GM23338 (cell line): ENCODE measurements around the gene LCN10.

Source experiments
- CREB1 ChIP-seq: fragments of 250-450 bp; sonication (Bioruptor Pico); IDR thresholded peaks from 2 replicates; pipeline ENCODE4 v1.5.0; 2020; ENCODE audit warnings: low read depth, mild to moderate bottlenecking, moderate library complexity
- CTCF ChIP-seq, 2 experiments: fragments of 200-600 bp in 1 of 2; sonication (generic) in 1 of 2; conservative IDR thresholded peaks; 2 replicates each; pipeline versions ENCODE4 v1.5.1 to v1.6.1; 2016 to 2017; ENCODE audit warnings: antibody characterized with exemption in 2 of 2, low read depth in 2 of 2, mild to moderate bottlenecking in 2 of 2, moderate library complexity in 1 of 2
- ETS1 ChIP-seq: IDR thresholded peaks from 2 replicates; pipeline ENCODE4 v1.6.1; 2016; ENCODE audit warnings: antibody characterized with exemption
- EZH2 ChIP-seq: fragments of 200-600 bp; sonication (generic); IDR thresholded peaks from one replicate; pipeline ENCODE4 v1.8.0; 2017; ENCODE audit warnings: antibody characterized with exemption, mild to moderate bottlenecking, low read depth; ENCODE audit not compliant: unreplicated experiment
- EZH2phosphoT487 ChIP-seq: fragments of 200-600 bp; sonication (generic); IDR thresholded peaks from one replicate; pipeline ENCODE4 v1.8.1; 2018; ENCODE audit warnings: antibody characterized with exemption; ENCODE audit not compliant: unreplicated experiment
- JUNB ChIP-seq: IDR thresholded peaks from one replicate; pipeline ENCODE4 v1.6.1; 2016; ENCODE audit warnings: antibody characterized with exemption; ENCODE audit not compliant: unreplicated experiment
- NANOG ChIP-seq: IDR thresholded peaks from 2 replicates; pipeline ENCODE4 v1.6.1; 2016; ENCODE audit warnings: antibody characterized with exemption, borderline replicate concordance
- POLR2AphosphoS5 ChIP-seq: IDR thresholded peaks from 2 replicates; pipeline ENCODE4 v1.6.1; 2016; ENCODE audit warnings: antibody characterized with exemption, low read depth
- REST ChIP-seq: IDR thresholded peaks from one replicate; pipeline ENCODE4 v1.6.1; 2018; ENCODE audit warnings: antibody characterized with exemption; ENCODE audit not compliant: unreplicated experiment
- STAT1 ChIP-seq: IDR thresholded peaks from one replicate; pipeline ENCODE4 v1.6.1; 2016; ENCODE audit warnings: antibody characterized with exemption; ENCODE audit not compliant: unreplicated experiment
- ZNF114 ChIP-seq: fragments of 250-450 bp; sonication (Bioruptor Pico); IDR thresholded peaks from 2 replicates; pipeline ENCODE4 v1.5.0; 2020; ENCODE audit warnings: mild to moderate bottlenecking, moderate library complexity
- ZNF331 ChIP-seq: fragments of 250-450 bp; sonication (Bioruptor Pico); IDR thresholded peaks from 2 replicates; pipeline ENCODE4 v1.5.0; 2020; ENCODE audit warnings: low read depth, mild to moderate bottlenecking, moderate library complexity
- TF ChIP-seq, protein P1 (sequence below): fragments of 250-450 bp; sonication (Bioruptor Pico); IDR thresholded peaks from 2 replicates; pipeline ENCODE4 v1.5.0; 2020; ENCODE audit warnings: mild to moderate bottlenecking, moderate library complexity

- TF ChIP-seq CTCF (conservative IDR thresholded peaks at IDR 0.05; ENCODE audit: low read depth in 2 of 2) (no peak), EZH2 (no peak), REST (no peak), EZH2phosphoT487 (no peak), POLR2AphosphoS5 (no peak), ETS1 (no peak), ZNF114 (no peak), STAT1 (no peak), CREB1 (CRISPR knock-in tag) (no peak), ZNF331 (no peak), JUNB (no peak), NANOG (no peak)
- TF ChIP-seq, protein P1, sequence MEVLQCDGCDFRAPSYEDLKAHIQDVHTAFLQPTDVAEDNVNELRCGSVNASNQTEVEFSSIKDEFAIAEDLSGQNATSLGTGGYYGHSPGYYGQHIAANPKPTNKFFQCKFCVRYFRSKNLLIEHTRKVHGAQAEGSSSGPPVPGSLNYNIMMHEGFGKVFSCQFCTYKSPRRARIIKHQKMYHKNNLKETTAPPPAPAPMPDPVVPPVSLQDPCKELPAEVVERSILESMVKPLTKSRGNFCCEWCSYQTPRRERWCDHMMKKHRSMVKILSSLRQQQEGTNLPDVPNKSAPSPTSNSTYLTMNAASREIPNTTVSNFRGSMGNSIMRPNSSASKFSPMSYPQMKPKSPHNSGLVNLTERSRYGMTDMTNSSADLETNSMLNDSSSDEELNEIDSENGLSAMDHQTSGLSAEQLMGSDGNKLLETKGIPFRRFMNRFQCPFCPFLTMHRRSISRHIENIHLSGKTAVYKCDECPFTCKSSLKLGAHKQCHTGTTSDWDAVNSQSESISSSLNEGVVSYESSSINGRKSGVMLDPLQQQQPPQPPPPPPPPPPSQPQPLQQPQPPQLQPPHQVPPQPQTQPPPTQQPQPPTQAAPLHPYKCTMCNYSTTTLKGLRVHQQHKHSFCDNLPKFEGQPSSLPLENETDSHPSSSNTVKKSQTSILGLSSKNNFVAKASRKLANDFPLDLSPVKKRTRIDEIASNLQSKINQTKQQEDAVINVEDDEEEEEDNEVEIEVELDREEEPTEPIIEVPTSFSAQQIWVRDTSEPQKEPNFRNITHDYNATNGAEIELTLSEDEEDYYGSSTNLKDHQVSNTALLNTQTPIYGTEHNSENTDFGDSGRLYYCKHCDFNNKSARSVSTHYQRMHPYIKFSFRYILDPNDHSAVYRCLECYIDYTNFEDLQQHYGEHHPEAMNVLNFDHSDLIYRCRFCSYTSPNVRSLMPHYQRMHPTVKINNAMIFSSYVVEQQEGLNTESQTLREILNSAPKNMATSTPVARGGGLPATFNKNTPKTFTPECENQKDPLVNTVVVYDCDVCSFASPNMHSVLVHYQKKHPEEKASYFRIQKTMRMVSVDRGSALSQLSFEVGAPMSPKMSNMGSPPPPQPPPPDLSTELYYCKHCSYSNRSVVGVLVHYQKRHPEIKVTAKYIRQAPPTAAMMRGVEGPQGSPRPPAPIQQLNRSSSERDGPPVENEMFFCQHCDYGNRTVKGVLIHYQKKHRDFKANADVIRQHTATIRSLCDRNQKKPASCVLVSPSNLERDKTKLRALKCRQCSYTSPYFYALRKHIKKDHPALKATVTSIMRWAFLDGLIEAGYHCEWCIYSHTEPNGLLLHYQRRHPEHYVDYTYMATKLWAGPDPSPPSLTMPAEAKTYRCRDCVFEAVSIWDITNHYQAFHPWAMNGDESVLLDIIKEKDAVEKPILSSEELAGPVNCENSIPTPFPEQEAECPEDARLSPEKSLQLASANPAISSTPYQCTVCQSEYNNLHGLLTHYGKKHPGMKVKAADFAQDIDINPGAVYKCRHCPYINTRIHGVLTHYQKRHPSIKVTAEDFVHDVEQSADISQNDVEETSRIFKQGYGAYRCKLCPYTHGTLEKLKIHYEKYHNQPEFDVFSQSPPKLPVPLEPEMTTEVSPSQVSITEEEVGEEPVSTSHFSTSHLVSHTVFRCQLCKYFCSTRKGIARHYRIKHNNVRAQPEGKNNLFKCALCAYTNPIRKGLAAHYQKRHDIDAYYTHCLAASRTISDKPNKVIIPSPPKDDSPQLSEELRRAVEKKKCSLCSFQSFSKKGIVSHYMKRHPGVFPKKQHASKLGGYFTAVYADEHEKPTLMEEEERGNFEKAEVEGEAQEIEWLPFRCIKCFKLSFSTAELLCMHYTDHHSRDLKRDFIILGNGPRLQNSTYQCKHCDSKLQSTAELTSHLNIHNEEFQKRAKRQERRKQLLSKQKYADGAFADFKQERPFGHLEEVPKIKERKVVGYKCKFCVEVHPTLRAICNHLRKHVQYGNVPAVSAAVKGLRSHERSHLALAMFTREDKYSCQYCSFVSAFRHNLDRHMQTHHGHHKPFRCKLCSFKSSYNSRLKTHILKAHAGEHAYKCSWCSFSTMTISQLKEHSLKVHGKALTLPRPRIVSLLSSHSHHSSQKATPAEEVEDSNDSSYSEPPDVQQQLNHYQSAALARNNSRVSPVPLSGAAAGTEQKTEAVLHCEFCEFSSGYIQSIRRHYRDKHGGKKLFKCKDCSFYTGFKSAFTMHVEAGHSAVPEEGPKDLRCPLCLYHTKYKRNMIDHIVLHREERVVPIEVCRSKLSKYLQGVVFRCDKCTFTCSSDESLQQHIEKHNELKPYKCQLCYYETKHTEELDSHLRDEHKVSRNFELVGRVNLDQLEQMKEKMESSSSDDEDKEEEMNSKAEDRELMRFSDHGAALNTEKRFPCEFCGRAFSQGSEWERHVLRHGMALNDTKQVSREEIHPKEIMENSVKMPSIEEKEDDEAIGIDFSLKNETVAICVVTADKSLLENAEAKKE (CRISPR knock-in tag) = no peak
These were observed 3.9 kb upstream of the LCN10 start for GRCh38 chr9:136746621-136747020.
